NCI-H1417 (cell line): ENCODE data around the gene DVL1.

Experiments used
- DNase-seq, 3 experiments: peaks; one replicate each; lab custom pipeline; 2025; lab: John Stamatoyannopoulos, UW

DVL1 gene

GRCh38 chr1:1311107-1312104 is 37.8 kb downstream of the DVL1 start:
- DNase-seq = no peak

DNA sequence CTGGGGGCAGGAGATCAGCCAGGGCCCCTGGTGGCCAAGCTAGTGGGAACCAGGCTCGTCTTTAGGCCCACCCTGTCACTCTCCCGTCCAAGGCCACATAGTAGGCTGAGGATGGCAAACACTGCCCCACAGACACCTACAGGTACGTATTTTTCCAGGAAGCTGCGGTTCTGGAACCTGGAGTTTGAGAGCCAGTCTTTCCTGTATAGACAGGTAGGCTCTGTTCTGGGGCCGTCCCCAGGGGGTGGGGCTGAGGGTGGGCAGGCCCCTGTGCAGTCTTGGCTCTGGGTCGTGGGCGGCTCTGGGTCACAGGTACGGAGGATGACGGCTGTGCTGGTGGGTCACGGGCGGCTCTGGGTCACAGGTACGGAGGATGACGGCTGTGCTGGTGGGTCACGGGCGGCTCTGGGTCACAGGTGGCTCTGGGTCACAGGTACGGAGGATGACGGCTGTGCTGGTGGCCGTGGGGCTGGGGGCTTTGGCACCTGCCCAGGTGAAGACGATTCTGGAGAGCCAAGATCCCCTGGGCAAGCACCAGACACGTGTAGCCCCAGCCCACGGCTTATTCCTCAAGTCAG is 38.7 kb downstream of the DVL1 start:
- DNase-seq = no peak

GRCh38 chr1:1310109-1310385 is 39.2 kb downstream of the DVL1 start:
- no peak for DNase-seq

DNA sequence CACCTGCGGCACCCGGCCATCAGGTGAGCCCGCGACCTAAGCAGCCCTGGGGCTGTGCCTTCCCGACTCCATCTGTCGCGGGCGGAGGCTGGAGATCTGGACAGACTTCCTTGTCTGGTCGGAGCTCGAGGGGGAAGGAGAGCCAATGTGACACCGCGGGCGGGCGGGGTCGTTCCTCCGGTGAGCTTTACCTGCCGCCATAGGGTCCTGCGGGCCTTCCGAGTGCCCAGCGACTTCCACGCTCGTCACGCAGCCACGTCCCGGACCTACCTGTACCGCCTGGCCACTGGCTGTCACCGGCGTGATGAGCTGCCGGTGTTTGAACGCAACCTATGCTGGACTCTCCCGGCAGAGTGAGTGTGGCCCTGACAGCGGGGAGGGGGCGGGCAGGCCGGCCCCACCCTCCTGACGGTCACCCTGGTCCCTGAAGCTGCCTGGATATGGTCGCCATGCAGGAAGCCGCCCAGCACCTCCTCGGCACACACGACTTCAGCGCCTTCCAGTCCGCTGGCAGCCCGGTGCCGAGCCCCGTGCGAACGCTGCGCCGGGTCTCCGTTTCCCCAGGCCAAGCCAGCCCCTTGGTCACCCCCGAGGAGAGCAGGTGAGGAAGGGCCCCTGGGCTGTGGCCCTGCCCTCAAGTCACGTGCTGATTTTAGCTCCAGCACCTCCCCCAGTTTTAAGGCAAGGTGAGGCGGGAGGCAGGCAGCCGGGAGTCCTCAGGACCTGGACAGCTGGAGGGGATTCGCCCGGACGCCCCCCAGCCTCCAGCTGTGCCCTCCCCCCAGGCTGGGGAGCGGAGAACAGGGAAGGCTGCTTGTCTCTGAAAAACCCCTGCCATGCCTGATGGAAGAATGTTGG is 39.7 kb downstream of the DVL1 start:
- DNase-seq = peak; percentile 35 to 64 (median 49)

- peak in 1 of 3 experiments; percentile 64 for DNase-seq
These were observed 40.4 kb downstream of the DVL1 start for GRCh38 chr1:1308756-1309250.

- DNase-seq = peak; percentile 93 to 96 (median 94)
These were observed 41.1 kb downstream of the DVL1 start, which contains the start of the genes ACAP3 and PUSL1 for GRCh38 chr1:1307923-1308755. Gene ACAP3, minus strand, starts transcription at chr1:1307930. Its CDS starts 115 bp downstream, at chr1:1307815. Gene PUSL1, plus strand, starts transcription at chr1:1308597. Its CDS starts 47 bp downstream, at chr1:1308644.

DNA sequence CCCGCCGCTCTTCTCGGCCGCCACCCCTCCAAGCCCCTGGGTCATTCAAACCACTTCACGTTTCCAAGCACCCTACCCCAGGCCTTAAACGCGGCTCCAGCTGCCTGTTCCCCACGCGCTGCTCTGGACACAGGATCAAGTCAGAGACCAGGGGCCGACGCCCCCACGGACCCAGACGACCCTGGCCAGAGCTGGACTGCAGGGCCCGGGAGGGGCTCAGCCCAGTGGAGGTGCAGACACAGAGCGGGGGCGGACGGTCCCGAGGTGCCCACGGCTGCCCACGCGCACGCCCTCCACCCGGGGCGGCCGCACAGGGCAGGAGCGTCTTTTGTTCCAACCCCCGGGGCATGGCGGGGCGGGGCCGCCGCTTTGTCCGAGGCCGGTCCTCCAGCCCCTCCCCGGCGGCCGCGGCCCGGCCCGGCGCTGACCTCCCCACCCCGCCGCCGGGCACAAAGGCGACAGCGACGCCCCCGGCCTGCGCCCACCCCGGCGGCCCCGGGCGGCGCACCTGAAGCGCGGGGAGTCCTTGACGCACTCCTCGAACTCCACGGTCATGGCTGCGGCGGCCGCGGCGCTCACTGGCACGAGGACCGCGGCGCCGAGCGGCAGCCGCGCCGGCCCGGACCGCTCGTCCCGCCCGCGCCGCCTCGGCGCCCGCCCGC is 41.8 kb downstream of the DVL1 start:
- peak in 2 of 3 experiments; percentile 61 to 62 for DNase-seq

GRCh38 chr1:1306661-1307260 is 42.5 kb downstream of the DVL1 start:
- no peak for DNase-seq

GRCh38 chr1:1306070-1306660 is 43.1 kb downstream of the DVL1 start:
- no peak for DNase-seq

- peak in 1 of 3 experiments; percentile 9 for DNase-seq
These were observed 43.7 kb downstream of the DVL1 start for GRCh38 chr1:1305300-1306069.

DNA sequence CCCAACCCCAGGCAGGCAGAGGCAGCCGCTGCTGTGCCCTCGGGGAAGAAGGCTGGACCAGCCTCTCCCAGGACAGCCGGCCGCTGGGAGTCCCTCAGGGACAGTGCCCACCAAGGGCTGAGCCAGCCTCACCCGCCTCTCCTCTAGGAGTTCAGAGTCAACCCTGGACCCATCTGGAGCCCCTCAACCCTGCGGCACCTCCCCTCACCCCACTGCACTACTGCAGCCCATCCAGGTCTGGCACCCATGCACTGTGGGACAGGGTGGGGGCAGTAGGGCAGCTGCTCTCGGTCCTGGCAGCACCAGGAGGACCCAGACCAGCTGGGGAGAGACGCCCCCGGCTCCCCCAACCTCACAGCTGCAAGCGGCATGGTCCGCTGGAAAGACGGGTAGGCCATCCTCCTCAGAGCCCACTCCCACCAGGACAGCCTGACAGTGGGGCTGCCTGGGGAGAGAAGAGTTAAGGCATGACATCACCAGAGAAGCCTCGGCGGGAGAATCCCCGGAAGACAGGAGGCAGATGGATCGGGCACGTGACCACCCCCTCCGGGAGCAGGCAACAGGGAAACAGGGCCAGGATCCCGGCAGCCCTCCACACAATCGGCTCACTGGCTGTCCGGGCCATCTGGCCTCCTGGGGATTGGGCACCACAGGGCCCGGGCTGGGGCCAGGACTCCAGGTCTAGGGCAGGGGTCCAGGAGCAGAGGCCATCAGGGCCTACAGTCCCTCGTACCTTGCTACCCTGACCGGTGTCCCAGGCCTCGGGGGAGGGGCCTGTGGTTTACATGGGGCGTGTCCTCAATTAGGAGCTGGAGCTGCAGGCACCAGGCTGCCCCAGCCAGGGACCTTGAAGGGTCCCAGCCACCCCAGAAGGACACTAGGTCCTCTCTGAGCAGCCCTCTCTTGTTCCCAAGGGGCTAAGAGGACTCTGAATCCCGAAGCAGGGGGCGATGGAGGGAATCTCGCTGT is 44.6 kb downstream of the DVL1 start:
- DNase-seq = peak; percentile 62 to 80 (median 65)

- DNase-seq = no peak
These were observed 45.5 kb downstream of the DVL1 start for GRCh38 chr1:1303736-1304135.

GRCh38 chr1:1302951-1303509 is 46.2 kb downstream of the DVL1 start:
- DNase-seq = no peak

- no peak for DNase-seq
These were observed 47.2 kb downstream of the DVL1 start for GRCh38 chr1:1302006-1302430.

GRCh38 chr1:1300352-1300739 is 48.9 kb downstream of the DVL1 start:
- no peak for DNase-seq

- DNase-seq = peak in 1 of 3 experiments; percentile 20
These were observed 49.4 kb downstream of the DVL1 start for GRCh38 chr1:1299686-1300351.
